H1 (cell line): ENCODE data around the gene APOC4. TPM values are rescaled to one million over a fixed set of nuclear protein-coding genes. Genes with fewer than 3 reads are reported as not detected.

Experiments
- CTCF ChIA-PET: fragments of 300-600 bp; sonication (Branson Sonifier 250); formaldehyde crosslinking; loops from one replicate; lab custom pipeline; 2021; ENCODE audit not compliant: partially characterized antibody; lab: Charles Lee
- POLR2A ChIA-PET: fragments of 300-600 bp; sonication (Branson Sonifier 250); formaldehyde crosslinking; loops from one replicate; lab custom pipeline; 2021; ENCODE audit warnings: inconsistent platforms; ENCODE audit not compliant: partially characterized antibody; lab: Charles Lee
- DNase-seq, 2 experiments: peaks; one replicate each; pipeline versions ENCODE4 v3.0.0 to v3.0.0-alpha.2; 2010 to 2022; ENCODE audit warnings: low spot score in 2 of 2, low read depth in 1 of 2, mixed read lengths in 1 of 2
- FAIRE-seq: peaks from 2 replicates; lab custom pipeline; 2011; peaks lifted over from hg19 to GRCh38; lab: Jason Lieb, UNC
- H2AFZ ChIP-seq: 2 replicates; pipeline ENCODE4 v1.8.1; 2012; ENCODE audit warnings: low read length, inconsistent platforms
- H2AK5ac ChIP-seq: 2 replicates; pipeline ENCODE4 v1.6.1; 2013; ENCODE audit warnings: low read depth, low read length
- H2BK120ac ChIP-seq: replicated peaks from 2 replicates; pipeline ENCODE3; 2013; ENCODE audit warnings: low read depth, low read length, inconsistent platforms
- H2BK12ac ChIP-seq: 2 replicates; pipeline ENCODE4 v1.6.1; 2013; ENCODE audit warnings: low read depth, low read length
- H2BK15ac ChIP-seq: 2 replicates; pipeline ENCODE4 v1.6.1; 2013; ENCODE audit warnings: low read length
- H2BK20ac ChIP-seq: 2 replicates; pipeline ENCODE4 v1.6.1; 2013; ENCODE audit warnings: low read length
- H2BK5ac ChIP-seq: 2 replicates; pipeline ENCODE4 v1.6.1; 2013; ENCODE audit warnings: low read depth, low read length
- H3K14ac ChIP-seq: 2 replicates; pipeline ENCODE4 v1.6.1; 2013; ENCODE audit warnings: inconsistent platforms; ENCODE audit not compliant: insufficient read length
- H3K18ac ChIP-seq: 2 replicates; pipeline ENCODE4 v1.6.1; 2013; ENCODE audit warnings: low read length; ENCODE audit errors: extremely low read depth
- H3K23ac ChIP-seq: 2 replicates; pipeline ENCODE4 v1.6.1; 2013; ENCODE audit warnings: inconsistent platforms; ENCODE audit not compliant: insufficient read length
- H3K23me2 ChIP-seq: 2 replicates; pipeline ENCODE4 v1.6.1; 2013; ENCODE audit warnings: low read depth, low read length
- H3K27ac ChIP-seq: 2 replicates; pipeline ENCODE4 v1.6.1; 2011; ENCODE audit warnings: low read depth, low read length, inconsistent platforms
- H3K27me3 ChIP-seq, 4 experiments: replicated peaks in 1 of 4; 1 replicate in 1 of 4; 2 replicates in 3 of 4; pipeline versions ENCODE4 v1.6.1 to v1.8.1; 2011 to 2013; ENCODE audit warnings: low read length in 3 of 4, mild to moderate bottlenecking in 3 of 4, inconsistent platforms in 2 of 4, mixed read lengths in 2 of 4, moderate library complexity in 1 of 4; ENCODE audit not compliant: control insufficient read depth in 3 of 4, insufficient read depth in 3 of 4; ENCODE audit errors: extremely low read depth in 1 of 4
- H3K36me3 ChIP-seq, 4 experiments: 2 replicates each; pipeline versions ENCODE4 v1.6.1 to v1.8.1; 2011 to 2013; ENCODE audit warnings: mild to moderate bottlenecking in 4 of 4, low read length in 3 of 4, moderate library complexity in 2 of 4, control low read depth in 1 of 4, inconsistent platforms in 1 of 4; ENCODE audit not compliant: insufficient read depth in 4 of 4, control insufficient read depth in 2 of 4
- H3K4ac ChIP-seq: replicated peaks from 2 replicates; pipeline ENCODE3; 2013; ENCODE audit warnings: low read length, low read depth, mixed read lengths, inconsistent platforms; ENCODE audit not compliant: insufficient read length
- H3K4me1 ChIP-seq, 4 experiments: replicated peaks in 1 of 4; 1 replicate in 1 of 4; 2 replicates in 3 of 4; pipeline versions ENCODE4 v1.6.1 to v1.8.1; 2011 to 2013; ENCODE audit warnings: low read length in 3 of 4, inconsistent platforms in 2 of 4, mixed read lengths in 1 of 4; ENCODE audit not compliant: insufficient read depth in 4 of 4, control insufficient read depth in 3 of 4
- H3K4me2 ChIP-seq, 2 experiments: 2 replicates each; pipeline versions ENCODE4 v1.6.1 to v1.8.1; 2011 to 2013; ENCODE audit warnings: low read depth in 2 of 2, low read length in 2 of 2, control low read depth in 1 of 2, inconsistent platforms in 1 of 2, mild to moderate bottlenecking in 1 of 2; ENCODE audit not compliant: insufficient read depth in 1 of 2
- H3K4me3 ChIP-seq, 4 experiments: fragments of 200-600, 300-600 bp in 1 of 4; sonication (generic), shearing (Covaris generic), sonication (Bioruptor Twin) in 1 of 4; 2 replicates each; pipeline versions ENCODE4 v1.5.1 to v1.8.1; 2011 to 2016; ENCODE audit warnings: low read length in 4 of 4, low read depth in 3 of 4, control low read depth in 2 of 4, inconsistent platforms in 2 of 4, mild to moderate bottlenecking in 2 of 4, mixed read lengths in 1 of 4, moderate library complexity in 1 of 4; ENCODE audit not compliant: insufficient read depth in 2 of 4; ENCODE audit errors: extremely low read depth in 1 of 4
- H3K56ac ChIP-seq: replicated peaks from 2 replicates; pipeline ENCODE3; 2013; ENCODE audit warnings: low read depth, mild to moderate bottlenecking, mixed read lengths, low read length, inconsistent platforms; ENCODE audit not compliant: insufficient read length
- H3K79me1 ChIP-seq: 2 replicates; pipeline ENCODE4 v1.6.1; 2013; ENCODE audit warnings: low read depth, low read length, control low read depth
- H3K79me2 ChIP-seq, 2 experiments: 2 replicates each; pipeline versions ENCODE4 v1.6.1 to v1.8.1; 2012 to 2013; ENCODE audit warnings: low read length in 2 of 2, mild to moderate bottlenecking in 2 of 2, inconsistent platforms in 1 of 2; ENCODE audit not compliant: insufficient read depth in 2 of 2, control insufficient read depth in 1 of 2
- H3K9ac ChIP-seq, 4 experiments: replicated peaks in 1 of 4; 1 replicate in 1 of 4; 2 replicates in 3 of 4; pipeline versions ENCODE4 v1.6.1 to v1.8.1; 2011 to 2013; ENCODE audit warnings: low read depth in 3 of 4, low read length in 3 of 4, control low read depth in 2 of 4, mild to moderate bottlenecking in 2 of 4, moderate library complexity in 2 of 4, inconsistent platforms in 1 of 4; ENCODE audit errors: extremely low read depth in 1 of 4
- H3K9me3 ChIP-seq, 2 experiments: 2 replicates each; pipeline versions ENCODE4 v1.6.1 to v1.8.1; 2012 to 2013; ENCODE audit warnings: mild to moderate bottlenecking in 2 of 2, moderate library complexity in 2 of 2, control low read depth in 1 of 2, inconsistent platforms in 1 of 2, low read depth in 1 of 2, low read length in 1 of 2, mixed read lengths in 1 of 2; ENCODE audit not compliant: insufficient read depth in 2 of 2
- H4K20me1 ChIP-seq, 2 experiments: replicated peaks in 1 of 2; 2 replicates each; pipeline versions ENCODE3 to v1.8.1; 2011 to 2013; ENCODE audit warnings: inconsistent platforms in 2 of 2, low read length in 2 of 2, mild to moderate bottlenecking in 1 of 2; ENCODE audit not compliant: insufficient read depth in 2 of 2, control insufficient read depth in 1 of 2
- H4K5ac ChIP-seq: 2 replicates; pipeline ENCODE4 v1.6.1; 2013; ENCODE audit warnings: low read length, low read depth, mixed read lengths, inconsistent platforms; ENCODE audit not compliant: insufficient read length
- H4K8ac ChIP-seq: 2 replicates; pipeline ENCODE4 v1.8.0; 2013; ENCODE audit warnings: mild to moderate bottlenecking, moderate library complexity, low read length, inconsistent platforms; ENCODE audit not compliant: insufficient read depth; ENCODE audit errors: extremely low read depth
- H4K91ac ChIP-seq: replicated peaks from 2 replicates; pipeline ENCODE3; 2013; ENCODE audit warnings: low read length, mixed read lengths, inconsistent platforms; ENCODE audit not compliant: insufficient read length
- GABPA ChIP-seq: IDR thresholded peaks from 2 replicates; pipeline ENCODE4 v1.6.1; 2011; ENCODE audit warnings: mild to moderate bottlenecking, low read length, moderate library complexity, borderline replicate concordance; ENCODE audit not compliant: insufficient read depth
- GTF2F1 ChIP-seq: IDR thresholded peaks from 2 replicates; pipeline ENCODE4 v1.6.1; 2012; ENCODE audit warnings: low read depth, low read length, improper control_type of control experiment, borderline replicate concordance
- NRF1 ChIP-seq: IDR thresholded peaks from 2 replicates; pipeline ENCODE4 v1.6.1; 2011; ENCODE audit warnings: mild to moderate bottlenecking, low read depth, low read length, improper control_type of control experiment
- WGBS, 2 experiments: shearing (Covaris generic) in 1 of 2; methylation state at CpG; one replicate each; pipeline versions ENCODE4 v1.1.6 to v1.1.7; 2013 to 2015; ENCODE audit warnings: low lambda C conversion rate in 2 of 2, mixed read lengths in 2 of 2, inconsistent platforms in 1 of 2, low coverage in 1 of 2, missing lambda C conversion rate in 1 of 2; ENCODE audit not compliant: insufficient replicate concordance in 2 of 2, insufficient coverage in 1 of 2, insufficient read length in 1 of 2; ENCODE audit errors: extremely low coverage in 1 of 2, missing lambda C conversion rate in 1 of 2; 5-methylcytosine and 5-hydroxymethylcytosine counted together
- polyA plus RNA-seq, 7 experiments: library from polyadenylated mRNA; depleted of rRNA in 3 of 7; stranded (reverse) in 5 of 7; unstranded in 2 of 7; fragments of >200 nt in 5 of 7; fragments of 200-250 nt in 2 of 7; gene quantifications; 1 replicate in 5 of 7; 2 replicates in 1 of 7; 4 replicates in 1 of 7; pipeline versions ENCODE4 v1.2.1 to v1.2.3, GENCODE V29; 2011 to 2013; ENCODE audit warnings: missing spikeins in 2 of 7, mixed read lengths in 2 of 7
- total RNA-seq: library from RNA; stranded (reverse); fragmentation: NEBNext Ultra II Directional; extraction: Animal tissue kit (Norgen Biotek cat#: 25700); gene quantifications from 2 replicates; pipeline ENCODE4 v1.2.1, GENCODE V29; 2021

The APOC4 gene
- total and polyA plus RNA-seq, 2 of the 8 experiments (the other 6 are each of a cell fraction or from before 2014, with no cell fraction given): not detected

- Histone ChIP-seq H3K9ac (no peak overlapping the region), H4K91ac (no peak overlapping the region), H2BK120ac (no peak overlapping the region), H4K5ac (no peak overlapping the region), H3K36me3 (no peaks in the 10 kb centered on the region), H3K4me2 (no peak overlapping the region), H2BK15ac (no peak overlapping the region), H3K9me3 (no peaks in the 10 kb centered on the region), H2BK5ac (no peak overlapping the region), H3K4ac (no peak overlapping the region), H3K79me2 (no peaks in the 10 kb centered on the region), H3K4me1 (no peaks in the 10 kb centered on the region), H4K8ac (no peak overlapping the region; the same call in 1 of the 2 replicates), H2AFZ (no peak overlapping the region), H3K27me3 (no peaks in the 10 kb centered on the region), H4K20me1 (no peaks in the 10 kb centered on the region), H2BK12ac (no peak overlapping the region), H3K27ac (no peak overlapping the region), H3K23me2 (no peaks in the 10 kb centered on the region), H3K18ac (no peak overlapping the region), H2AK5ac (no peak overlapping the region), H3K14ac (no peak overlapping the region), H3K79me1 (no peaks in the 10 kb centered on the region), H3K56ac (no peak overlapping the region), H2BK20ac (no peak overlapping the region), H3K23ac (no peak overlapping the region), H3K4me3 (no peak overlapping the region)
- FAIRE-seq (no peak), DNase-seq (no peak)
- POLR2A ChIA-PET: interaction anchor here (0.6 kb wide), 1 partner anchor 42 kb away, joined by 3 read pairs; no protein-coding TSS in a partner anchor
- WGBS, 2 experiments: 98% methylated on average over 4 of the region's 5 CpGs; no CpG with 5 or more reads in 1 of the 2 experiments
- CTCF ChIA-PET: no interaction called here
- TF ChIP-seq GABPA (no peak), GTF2F1 (no peak), NRF1 (no peak)
Measured at GRCh38 chr19:44939668-44940067, 2.4 kb upstream of the APOC4 start.
